GM18867 (cell line): ENCODE data around the gene MUC5B.

Experiments used
- ATAC-seq: cut with Tn5 transposase; IDR thresholded peaks from one replicate; pipeline ENCODE4 v1.9.1; 2021; ENCODE audit warnings: mild to moderate bottlenecking, moderate library complexity; ENCODE audit not compliant: unreplicated experiment

MUC5B gene

GRCh38 chr11:1218788-1219445, 3.9 kb upstream of the MUC5B start:
- ATAC-seq: no peak

DNA sequence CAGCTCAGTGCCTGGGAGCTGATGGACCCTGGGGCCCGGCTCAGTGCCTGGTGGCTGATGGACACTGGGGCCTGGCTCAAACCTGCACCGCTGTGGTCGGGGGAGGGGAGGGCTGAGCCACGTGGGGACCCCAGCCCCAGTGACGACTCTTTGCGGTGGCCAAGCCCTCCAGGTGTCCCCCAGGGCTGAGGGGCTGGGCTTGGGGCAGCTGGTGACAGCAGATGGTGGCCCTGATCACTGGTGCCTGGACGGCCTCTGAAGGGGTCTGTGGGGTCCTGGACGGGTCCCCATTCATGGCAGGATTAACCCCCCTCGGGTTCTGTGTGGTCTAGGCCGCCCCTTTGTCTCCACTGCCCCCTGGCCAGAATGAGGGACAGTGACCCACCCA, 3.4 kb upstream of the MUC5B start:
- no peak for ATAC-seq

GRCh38 chr11:1219834-1220815, 2.7 kb upstream of the MUC5B start:
- no peak for ATAC-seq

- ATAC-seq: no peak
Measured at GRCh38 chr11:1220941-1221721, 1.7 kb upstream of the MUC5B start.

DNA sequence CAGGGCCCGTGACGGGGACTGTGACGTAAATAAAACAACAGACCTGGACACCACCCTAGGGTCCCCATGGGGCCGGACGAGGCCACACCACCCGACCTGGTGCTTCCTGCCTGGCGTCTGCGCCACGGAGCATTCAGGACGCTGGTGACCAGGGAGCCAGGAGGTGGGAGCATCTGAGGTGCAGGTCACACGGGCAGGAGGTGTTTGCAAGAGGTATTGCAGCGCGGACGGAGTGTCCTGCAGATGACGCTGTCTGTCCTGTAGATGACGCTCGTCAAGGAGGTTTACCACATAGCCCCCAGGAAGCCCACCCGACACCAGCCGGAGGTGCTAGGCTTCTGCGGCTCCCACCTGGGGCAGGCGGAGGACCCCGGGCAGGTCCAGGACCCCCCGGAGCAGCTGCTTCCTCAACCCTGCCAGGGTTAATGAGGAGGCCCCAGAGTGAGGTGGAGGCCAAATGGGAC, 986 bp upstream of the MUC5B start:
- ATAC-seq: no peak

- ATAC-seq: no peak
Measured at GRCh38 chr11:1223346-1224110, 662 bp downstream of the MUC5B start.

GRCh38 chr11:1224111-1224490, 1.2 kb downstream of the MUC5B start:
- no peak for ATAC-seq

GRCh38 chr11:1224491-1225385, 1.9 kb downstream of the MUC5B start:
- no peak for ATAC-seq

- no peak for ATAC-seq
Measured at GRCh38 chr11:1225386-1226225, 2.7 kb downstream of the MUC5B start.

- ATAC-seq: no peak
Measured at GRCh38 chr11:1226226-1226985, 3.5 kb downstream of the MUC5B start.

- no peak for ATAC-seq
Measured at GRCh38 chr11:1226986-1227550, 4.2 kb downstream of the MUC5B start.

- no peak for ATAC-seq
Measured at GRCh38 chr11:1227551-1228100, 4.8 kb downstream of the MUC5B start.

DNA sequence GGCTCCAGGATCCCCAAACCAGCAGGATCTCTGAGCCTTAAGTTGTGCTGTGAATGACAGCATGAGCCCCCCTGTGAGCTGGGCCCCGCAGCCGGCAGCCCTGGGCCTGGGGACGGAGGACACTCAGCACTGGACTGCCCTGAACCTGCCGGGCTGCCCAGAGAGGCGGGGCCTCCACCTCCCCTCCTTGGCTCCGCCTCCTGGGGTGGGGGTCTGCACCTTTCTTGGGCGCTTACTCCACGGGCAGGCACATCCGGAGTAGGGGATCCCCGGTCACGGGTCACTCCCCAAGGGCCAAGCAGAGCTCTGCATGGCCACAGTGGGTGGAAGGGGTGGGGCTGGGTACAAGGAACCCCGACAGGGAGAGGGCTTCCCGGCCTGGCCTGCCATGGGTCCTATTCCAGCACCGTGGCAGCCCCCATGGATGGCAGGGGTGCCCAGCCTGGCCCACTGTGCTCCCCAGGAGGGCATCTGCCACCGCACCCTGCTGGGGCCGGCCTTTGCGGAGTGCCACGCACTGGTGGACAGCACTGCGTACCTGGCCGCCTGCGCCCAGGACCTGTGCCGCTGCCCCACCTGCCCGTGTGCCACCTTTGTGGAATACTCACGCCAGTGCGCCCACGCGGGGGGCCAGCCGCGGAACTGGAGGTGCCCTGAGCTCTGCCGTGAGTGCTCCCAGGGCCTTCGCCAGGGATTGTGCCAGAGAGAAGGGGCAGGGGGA, 5.4 kb downstream of the MUC5B start:
- no peak for ATAC-seq

GRCh38 chr11:1228921-1229451, 6.1 kb downstream of the MUC5B start:
- ATAC-seq: no peak

GRCh38 chr11:1229471-1230120, 6.7 kb downstream of the MUC5B start:
- ATAC-seq: no peak

GRCh38 chr11:1230121-1230455, 7.2 kb downstream of the MUC5B start:
- ATAC-seq: no peak
